GM21619 (cell line): ENCODE measurements around the gene FAM229A.
"Not testable (repeated sequence)": the region's sequence is repeated elsewhere in the genome, so short reads cannot be mapped to it uniquely, and the experiment has no call there.

Source experiments
- ATAC-seq: cut with Tn5 transposase; IDR thresholded peaks from one replicate; pipeline ENCODE4 v1.9.1; 2021; ENCODE audit not compliant: unreplicated experiment

FAM229A gene

GRCh38 chr1:32377541-32378220 is 15.4 kb upstream of the FAM229A start:
- ATAC-seq: no peak

DNA sequence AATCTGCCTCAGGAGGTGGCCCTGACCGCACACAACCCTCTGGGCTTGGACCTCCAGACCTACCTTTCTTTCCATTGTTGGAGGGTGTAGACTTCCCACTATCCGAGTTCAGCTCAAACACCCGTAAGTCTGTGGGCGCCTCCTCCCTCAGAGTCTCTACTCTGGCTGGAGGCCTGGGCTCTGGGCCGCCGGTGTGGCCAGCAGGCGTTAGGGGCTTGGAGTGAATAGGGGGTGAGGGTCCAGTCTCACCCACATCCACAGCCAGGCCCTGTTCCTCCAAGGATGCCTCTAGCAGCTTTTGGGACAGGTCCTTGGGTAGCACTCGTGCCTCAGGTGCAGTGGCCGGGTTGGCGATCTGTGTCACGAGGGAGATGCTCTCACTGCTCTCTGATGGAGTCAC is 13.9 kb upstream of the FAM229A start:
- ATAC-seq: no peak

GRCh38 chr1:32373996-32374592 is 11.8 kb upstream of the FAM229A start:
- ATAC-seq: no peak

- ATAC-seq: no peak
These were observed 10.0 kb upstream of the FAM229A start for GRCh38 chr1:32372149-32372756.

- no peak for ATAC-seq
These were observed 5.8 kb upstream of the FAM229A start for GRCh38 chr1:32367912-32368635.

GRCh38 chr1:32365445-32365844 is 3.2 kb upstream of the FAM229A start:
- ATAC-seq: no peak

GRCh38 chr1:32364836-32365235 is 2.6 kb upstream of the FAM229A start:
- no peak for ATAC-seq

GRCh38 chr1:32363713-32364112 is 1.4 kb upstream of the FAM229A start:
- no peak for ATAC-seq

DNA sequence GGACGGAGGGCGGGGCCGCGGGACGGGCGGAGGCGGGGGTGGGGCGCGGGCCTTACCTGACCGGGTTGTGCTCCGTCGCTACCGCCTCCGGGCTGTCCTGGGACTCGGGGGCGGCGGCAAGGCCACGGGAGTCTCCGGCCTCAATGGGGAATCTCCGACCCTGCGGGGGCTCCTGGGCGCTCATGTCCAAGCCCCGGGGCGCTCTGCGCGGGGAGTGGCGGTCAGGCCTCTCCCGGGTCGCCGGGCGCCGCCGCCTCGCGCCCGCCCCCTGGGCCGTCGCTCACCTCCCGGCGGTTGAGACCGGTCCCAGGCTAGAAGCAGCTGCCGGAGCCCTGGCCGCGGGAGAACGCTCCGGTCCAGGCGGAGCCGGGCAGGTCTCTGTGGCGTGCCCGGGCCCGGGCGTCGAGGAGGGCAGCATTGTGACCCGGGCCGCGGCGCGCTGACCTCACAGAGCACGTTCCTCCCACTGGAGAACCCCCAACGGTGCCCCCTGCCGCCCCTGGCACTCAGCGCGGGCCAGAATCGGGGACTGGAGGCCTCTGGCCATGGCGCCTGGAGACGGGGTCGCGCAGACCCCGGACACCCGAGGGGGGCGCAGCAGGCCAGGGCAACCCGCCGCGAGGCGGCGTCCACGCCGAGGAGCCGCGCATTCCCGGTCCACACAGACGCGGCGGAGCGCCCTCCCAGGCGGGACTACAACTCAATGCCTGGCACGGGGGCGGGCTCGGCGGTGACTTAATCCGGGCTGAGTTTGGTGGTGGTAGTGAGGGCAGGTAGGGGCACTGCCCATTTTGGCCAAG is 411 bp downstream of the FAM229A start:
- no peak for ATAC-seq

DNA sequence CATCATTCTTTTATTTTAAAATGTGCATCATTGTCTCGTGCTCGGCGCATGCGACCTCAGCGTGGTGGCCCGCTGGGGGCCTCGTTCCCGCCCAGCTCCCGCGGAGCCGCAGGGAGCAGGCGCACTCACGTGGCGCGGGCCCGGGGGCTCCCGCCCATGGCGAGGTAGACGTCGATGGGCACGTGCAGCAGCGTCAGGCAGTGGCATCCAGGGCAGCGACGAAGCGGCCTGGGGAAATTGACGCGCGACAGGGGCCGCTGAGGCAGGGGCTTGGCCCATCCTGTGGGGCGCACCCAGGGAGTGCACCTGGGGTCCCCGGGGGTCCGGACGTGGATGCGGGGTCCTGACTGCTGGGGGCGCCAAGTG is 994 bp downstream of the FAM229A start:
- ATAC-seq: no peak

DNA sequence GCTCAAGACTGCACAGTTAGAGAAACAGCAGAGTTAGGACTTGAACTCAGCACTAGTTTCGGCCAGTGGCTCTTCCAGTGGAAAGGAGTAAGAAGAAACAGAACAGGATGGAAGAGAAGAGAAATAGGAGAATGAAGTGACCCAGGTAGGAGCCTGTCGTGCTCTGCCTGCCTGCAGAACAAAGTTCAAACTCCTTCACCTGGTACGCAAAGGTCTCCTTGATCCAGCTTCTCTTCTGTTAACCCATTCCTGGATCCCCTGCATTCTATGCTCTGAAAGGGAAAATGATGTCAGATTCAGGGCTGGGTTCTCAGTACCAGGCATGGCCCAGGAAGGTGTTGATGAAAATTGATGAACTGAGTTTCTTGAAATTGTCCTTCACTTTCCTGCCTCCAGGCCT is 3.9 kb downstream of the FAM229A start:
- ATAC-seq: no peak

DNA sequence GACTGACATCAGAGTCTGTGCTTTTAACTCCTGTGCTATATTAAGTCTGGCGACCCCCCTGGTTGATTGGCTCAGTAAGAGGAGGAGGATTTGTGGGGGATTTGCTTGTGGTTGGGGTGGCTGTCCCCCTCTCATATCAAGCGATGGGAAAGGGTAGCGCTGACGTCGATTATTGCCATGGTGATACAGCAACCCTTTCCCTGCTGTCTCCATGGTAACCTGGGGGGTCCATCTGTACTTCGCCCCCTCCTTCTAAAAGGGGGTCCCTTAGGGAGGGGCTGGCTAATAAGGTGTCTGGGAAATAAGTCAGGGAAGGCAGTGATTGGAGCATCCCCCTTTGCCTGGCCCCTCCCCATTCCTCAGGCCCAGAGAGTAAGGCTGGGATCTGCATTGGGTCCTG is 4.7 kb downstream of the FAM229A start:
- no peak for ATAC-seq

- ATAC-seq: no peak
These were observed 5.8 kb downstream of the FAM229A start for GRCh38 chr1:32356478-32356877.

DNA sequence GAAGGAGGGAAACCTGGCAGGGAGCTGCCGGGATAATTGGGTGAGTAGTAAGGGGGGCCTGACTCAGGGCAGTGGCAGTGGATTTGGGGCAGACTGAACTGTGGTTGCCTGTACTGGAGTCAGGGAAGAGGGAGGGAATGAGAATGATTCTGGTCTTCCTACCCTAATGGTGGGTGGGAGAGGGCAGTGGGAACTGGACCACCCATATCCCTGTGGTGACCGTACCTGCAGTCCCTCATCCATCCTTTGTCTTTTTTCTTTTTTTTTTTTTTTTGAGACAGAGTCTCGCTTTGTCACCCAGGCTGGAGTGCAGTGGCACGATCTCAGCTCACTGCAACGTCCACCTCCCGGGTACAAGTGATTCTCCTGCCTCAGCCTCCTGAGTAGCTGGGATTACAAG is 6.5 kb downstream of the FAM229A start:
- ATAC-seq: not testable (repeated sequence)

DNA sequence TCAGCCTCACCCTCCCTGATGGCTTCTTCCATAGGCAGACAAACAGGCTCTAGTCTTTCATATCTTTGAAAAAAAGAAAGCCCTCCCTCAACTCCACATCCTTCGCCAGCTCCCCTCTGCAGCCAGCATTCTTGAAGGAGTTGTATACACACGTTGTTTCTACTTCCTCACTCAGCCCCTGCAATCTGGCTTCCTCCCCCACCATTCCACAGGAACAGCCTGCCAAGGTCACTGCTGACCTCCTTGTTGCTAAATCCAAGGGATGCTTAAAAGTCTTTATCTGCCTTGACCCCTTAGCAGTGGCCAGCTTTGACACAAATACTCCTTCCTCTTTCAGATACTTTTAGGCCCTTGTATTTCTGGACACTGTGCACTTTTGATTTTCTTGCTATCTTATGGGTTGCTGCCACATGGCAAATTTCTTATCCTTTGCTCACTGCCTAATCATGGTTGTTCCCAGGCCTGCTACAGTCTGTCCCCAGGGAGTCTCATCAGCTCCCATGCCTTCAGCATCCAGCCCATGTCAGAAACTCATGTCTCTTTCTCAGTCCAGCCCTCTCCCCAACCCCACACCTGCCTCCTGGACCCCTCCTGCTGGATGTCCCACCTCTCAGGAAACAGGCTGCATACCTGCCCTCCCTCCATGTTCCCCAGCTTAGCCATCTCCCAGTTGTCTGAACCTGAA is 8.3 kb downstream of the FAM229A start:
- no peak for ATAC-seq

DNA sequence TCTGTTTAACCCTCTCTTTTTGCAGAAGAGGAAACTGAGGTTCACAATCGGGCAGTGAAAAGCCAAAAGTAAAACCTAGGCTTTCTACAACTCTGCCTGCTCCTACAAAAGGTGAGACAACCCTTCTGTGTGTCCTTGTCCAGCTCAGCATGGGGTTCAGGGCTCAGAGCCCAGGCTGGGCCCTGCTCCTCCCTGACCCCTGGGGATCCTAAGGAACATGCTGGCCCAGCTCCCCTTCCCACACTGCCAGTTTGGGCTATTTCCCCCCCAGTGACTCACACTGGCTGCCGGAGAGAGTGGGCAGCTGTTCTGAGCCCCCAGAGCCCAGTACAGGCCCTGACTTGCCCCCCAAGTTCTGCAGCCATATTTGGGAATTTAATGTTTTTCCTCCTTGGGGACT is 8.9 kb downstream of the FAM229A start:
- ATAC-seq: no peak

- no peak for ATAC-seq
These were observed 9.4 kb downstream of the FAM229A start for GRCh38 chr1:32352831-32353383.

- ATAC-seq: no peak
These were observed 10.0 kb downstream of the FAM229A start for GRCh38 chr1:32352239-32352745.

DNA sequence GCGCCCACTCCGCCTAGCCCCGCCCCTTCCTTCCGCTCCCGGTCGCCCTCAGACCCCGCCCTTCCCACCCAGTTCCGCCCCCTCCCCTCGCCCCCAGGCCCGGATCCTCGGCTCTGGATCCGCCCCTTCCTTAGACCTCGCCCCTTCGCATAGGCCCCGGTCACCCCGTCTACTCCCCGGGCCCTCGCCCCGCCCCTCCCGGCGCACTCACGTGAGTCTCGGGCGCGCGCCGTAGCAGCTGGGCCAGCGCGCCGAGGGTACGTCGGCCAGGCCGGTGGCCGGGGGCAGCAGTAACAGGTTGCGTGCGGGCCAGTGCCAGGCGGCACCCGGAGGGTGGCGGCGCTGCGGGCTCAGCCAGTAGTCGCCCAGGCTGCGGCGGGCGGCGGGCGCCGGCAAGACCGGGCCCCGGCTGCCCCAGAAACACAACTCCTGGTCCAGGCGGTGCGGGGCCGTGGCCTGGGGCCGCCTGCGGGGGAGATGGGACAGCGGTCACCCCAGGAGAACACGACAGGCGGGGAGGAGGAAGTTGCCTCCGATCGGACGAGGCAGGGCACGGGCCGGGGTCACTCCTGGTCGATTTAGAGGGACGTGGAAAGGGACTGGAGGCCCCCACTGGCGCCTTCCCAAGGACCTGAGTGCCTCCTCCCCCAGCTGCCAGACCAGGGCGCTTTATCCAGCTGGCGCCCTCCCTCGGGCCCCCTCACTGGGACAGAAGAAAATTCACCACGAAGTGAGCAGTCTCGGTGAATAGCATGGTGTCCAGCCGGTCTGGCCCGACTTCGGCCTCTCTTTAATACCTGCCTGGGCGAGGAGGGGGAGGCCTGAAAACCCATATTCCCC is 10.7 kb downstream of the FAM229A start:
- ATAC-seq: peak; percentile 69
